ENCODE measurements around the gene RAB1B.

The RAB1B gene

GRCh38 chr11:66281776-66282467 lies 13.5 kb downstream of the RAB1B start:
- Histone ChIP-seq H3K27me3 (replicated peaks; ENCODE audit: control insufficient read depth, insufficient read depth, low read length, poor library complexity, severe bottlenecking) (no peaks in the 10 kb centered on the region), H3K27ac (ENCODE audit: insufficient read depth, low read length, poor library complexity, severe bottlenecking) (peak overlapping the region; percentile 38), H3K4me1 (ENCODE audit: control insufficient read depth, insufficient read depth, low read length, poor library complexity, severe bottlenecking) (peaks cover 28% of the 10 kb centered on the region), H3K9me3 (ENCODE audit: control insufficient read depth, low read length) (no peaks in the 10 kb centered on the region), H3K4me3 (ENCODE audit: insufficient read depth, low read depth, low read length, poor library complexity, severe bottlenecking) (no peak overlapping the region), H3K36me3 (ENCODE audit: control insufficient read depth, insufficient read depth, low read length) (no peaks in the 10 kb centered on the region)
- no peak for DNase-seq

DNA sequence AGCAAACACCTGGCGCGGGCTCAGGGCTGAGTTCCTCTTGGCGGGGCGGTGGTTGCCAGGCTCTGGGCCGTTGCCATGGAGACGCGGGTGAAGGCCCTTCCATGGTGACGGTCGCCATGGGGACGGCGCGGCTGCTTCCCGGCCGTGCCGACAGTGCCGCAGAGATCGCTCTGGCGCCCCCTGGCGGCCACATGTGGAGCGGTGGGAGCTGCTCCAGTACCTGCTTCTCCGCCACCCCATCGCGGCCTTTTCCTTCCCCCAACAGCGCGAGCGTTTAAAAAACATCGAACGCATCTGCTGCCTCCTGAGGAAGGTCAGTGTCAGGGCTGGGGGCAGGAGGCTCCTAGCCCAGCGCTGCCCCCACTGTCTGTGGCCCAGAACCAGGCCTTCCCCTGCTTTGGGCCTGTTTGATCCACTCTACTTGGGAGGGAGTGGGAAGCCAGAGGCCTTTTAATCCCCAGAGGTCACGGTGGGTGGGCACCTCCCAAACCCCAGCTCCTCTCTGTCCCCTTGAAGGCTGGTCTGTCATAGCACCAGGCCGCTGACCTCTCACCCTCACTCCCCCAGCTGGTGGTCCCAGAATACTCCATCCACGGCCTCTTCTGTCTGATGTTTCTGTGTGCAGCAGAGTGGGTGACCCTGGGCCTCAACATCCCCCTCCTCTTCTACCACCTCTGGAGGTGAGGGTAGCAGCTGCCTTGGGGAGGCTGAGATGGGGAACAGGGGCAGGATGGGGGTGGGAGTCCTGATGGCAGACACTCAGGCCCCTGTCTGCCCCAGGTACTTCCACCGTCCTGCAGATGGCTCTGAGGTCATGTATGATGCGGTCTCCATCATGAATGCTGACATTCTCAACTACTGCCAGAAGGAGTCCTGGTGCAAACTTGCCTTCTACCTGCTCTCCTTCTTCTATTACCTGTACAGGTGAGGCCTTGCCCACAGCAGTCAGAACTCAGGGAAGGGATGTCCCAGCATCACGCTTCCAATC lies 14.3 kb downstream of the RAB1B start:
- Histone ChIP-seq H3K27ac (ENCODE audit: insufficient read depth, low read length, poor library complexity, severe bottlenecking) (peak overlapping the region; percentile 50), H3K9me3 (ENCODE audit: control insufficient read depth, low read length) (no peaks in the 10 kb centered on the region), H3K36me3 (ENCODE audit: control insufficient read depth, insufficient read depth, low read length) (no peaks in the 10 kb centered on the region), H3K4me1 (ENCODE audit: control insufficient read depth, insufficient read depth, low read length, poor library complexity, severe bottlenecking) (peaks cover 22% of the 10 kb centered on the region), H3K4me3 (ENCODE audit: insufficient read depth, low read depth, low read length, poor library complexity, severe bottlenecking) (no peak overlapping the region), H3K27me3 (replicated peaks; ENCODE audit: control insufficient read depth, insufficient read depth, low read length, poor library complexity, severe bottlenecking) (no peaks in the 10 kb centered on the region)
- DNase-seq = peak; percentile 98 to 100 (median 100)

DNA sequence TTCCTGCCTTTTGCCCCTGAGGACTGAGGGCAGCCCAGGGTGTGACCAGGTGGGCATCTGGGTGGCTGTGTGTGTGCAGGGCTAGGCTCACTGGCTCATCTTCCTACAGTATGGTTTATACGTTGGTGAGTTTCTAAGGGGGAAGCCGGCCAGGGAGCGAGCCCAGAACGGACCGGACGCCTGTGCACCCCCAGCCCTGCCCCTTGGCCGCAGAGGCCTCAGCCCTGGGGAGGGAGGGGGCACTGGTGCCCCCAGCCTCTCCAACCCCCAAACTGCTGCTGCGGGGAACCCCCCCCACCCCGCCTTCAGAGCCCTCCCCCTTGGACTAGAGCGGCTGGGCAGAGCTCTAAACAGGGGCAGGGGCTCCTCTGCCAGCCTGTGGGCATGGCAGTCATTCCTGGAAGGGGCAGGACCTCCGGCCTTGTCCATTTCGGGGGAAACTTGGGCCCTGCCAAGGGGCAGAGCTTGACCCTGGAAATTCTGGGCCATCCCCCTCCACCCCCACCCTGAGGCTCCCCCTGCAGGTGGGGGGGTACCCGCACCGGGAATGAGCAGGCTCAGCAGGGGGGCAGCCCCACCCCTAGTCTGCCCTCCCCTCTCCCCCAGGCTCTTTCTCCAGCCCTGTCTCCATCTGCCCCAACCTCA lies 15.1 kb downstream of the RAB1B start:
- Histone ChIP-seq H3K27ac (ENCODE audit: insufficient read depth, low read length, poor library complexity, severe bottlenecking) (no peak overlapping the region), H3K27me3 (replicated peaks; ENCODE audit: control insufficient read depth, insufficient read depth, low read length, poor library complexity, severe bottlenecking) (no peaks in the 10 kb centered on the region), H3K4me3 (ENCODE audit: insufficient read depth, low read depth, low read length, poor library complexity, severe bottlenecking) (no peak overlapping the region), H3K9me3 (ENCODE audit: control insufficient read depth, low read length) (no peaks in the 10 kb centered on the region), H3K4me1 (ENCODE audit: control insufficient read depth, insufficient read depth, low read length, poor library complexity, severe bottlenecking) (peaks cover 26% of the 10 kb centered on the region), H3K36me3 (ENCODE audit: control insufficient read depth, insufficient read depth, low read length) (no peaks in the 10 kb centered on the region)
- no peak for DNase-seq

DNA sequence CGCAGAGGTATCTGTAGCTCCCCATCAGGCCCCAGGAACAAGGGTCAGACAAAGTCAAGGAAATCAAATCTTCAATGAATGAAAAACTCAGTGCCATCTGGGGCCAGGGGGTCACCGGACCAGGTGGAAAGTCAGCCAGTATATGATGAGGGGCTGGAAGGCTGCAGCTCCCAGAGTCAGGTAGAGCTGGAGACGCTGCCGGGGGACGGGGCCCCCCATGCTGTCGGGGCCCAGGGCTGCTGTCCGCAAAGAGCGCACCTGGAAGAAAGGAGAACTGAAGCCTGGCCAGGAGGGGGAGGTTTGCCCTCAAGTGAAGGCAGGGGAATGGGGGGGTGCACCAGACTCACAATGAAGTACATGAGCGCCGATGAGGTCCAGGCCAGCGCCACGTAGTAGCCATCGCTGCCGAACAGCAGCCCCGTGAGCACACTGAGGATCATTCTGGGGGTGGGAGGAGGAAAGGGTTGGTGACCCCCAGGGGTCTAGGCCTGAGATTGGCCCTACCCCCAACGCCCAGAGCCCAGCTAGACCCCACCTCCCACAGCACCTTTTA lies 16.2 kb downstream of the RAB1B start:
- no peaks in the 10 kb centered on the region for H3K36me3 ChIP-seq (ENCODE audit: control insufficient read depth, insufficient read depth, low read length)
- no peaks in the 10 kb centered on the region for H3K27me3 ChIP-seq (replicated peaks; ENCODE audit: control insufficient read depth, insufficient read depth, low read length, poor library complexity, severe bottlenecking)
- H3K4me1 ChIP-seq (ENCODE audit: control insufficient read depth, insufficient read depth, low read length, poor library complexity, severe bottlenecking) = peaks cover 24% of the 10 kb centered on the region
- no peak overlapping the region for H3K27ac ChIP-seq (ENCODE audit: insufficient read depth, low read length, poor library complexity, severe bottlenecking)
- H3K4me3 ChIP-seq (ENCODE audit: insufficient read depth, low read depth, low read length, poor library complexity, severe bottlenecking) = no peak overlapping the region
- DNase-seq = no peak
- H3K9me3 ChIP-seq (ENCODE audit: control insufficient read depth, low read length) = no peaks in the 10 kb centered on the region

DNA sequence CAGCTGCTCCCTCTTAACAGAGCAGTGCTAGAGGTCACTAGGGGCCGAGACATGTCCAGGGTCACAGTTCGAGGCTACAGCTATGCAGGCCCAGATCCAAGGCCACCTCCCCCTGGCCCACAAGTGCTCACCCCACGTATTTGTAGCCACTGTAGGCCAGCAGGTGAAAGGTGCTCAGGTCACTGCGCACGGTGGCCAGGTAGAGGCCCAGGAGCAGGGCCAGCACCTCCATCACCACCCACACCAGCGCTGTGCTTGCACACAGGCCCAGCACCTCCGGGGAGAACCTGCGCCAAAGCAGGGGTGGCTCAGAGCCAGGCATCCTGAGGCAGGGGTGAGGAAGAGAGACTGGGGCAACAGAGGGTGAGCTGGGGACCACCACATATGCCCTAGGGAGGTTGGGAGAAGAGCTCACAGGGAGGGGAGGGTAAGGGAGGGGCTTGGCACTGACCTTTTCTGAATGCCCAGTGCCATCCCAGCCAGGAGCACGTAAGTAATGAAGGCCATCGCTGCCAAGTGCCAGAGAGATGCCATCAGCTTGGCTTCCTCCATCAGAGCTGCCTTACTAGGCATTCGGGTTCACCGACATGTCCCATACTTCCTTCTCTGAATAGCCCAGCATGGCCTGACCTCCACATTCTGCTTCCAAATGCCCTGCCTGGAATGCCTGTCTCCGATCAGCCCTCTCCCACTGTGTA lies 17.0 kb downstream of the RAB1B start:
- Histone ChIP-seq H3K27me3 (replicated peaks; ENCODE audit: control insufficient read depth, insufficient read depth, low read length, poor library complexity, severe bottlenecking) (no peaks in the 10 kb centered on the region), H3K4me1 (ENCODE audit: control insufficient read depth, insufficient read depth, low read length, poor library complexity, severe bottlenecking) (peaks cover 29% of the 10 kb centered on the region), H3K36me3 (ENCODE audit: control insufficient read depth, insufficient read depth, low read length) (no peaks in the 10 kb centered on the region), H3K9me3 (ENCODE audit: control insufficient read depth, low read length) (no peaks in the 10 kb centered on the region), H3K4me3 (ENCODE audit: insufficient read depth, low read depth, low read length, poor library complexity, severe bottlenecking) (no peak overlapping the region), H3K27ac (ENCODE audit: insufficient read depth, low read length, poor library complexity, severe bottlenecking) (no peak overlapping the region)
- no peak for DNase-seq

- Histone ChIP-seq H3K4me1 (ENCODE audit: control insufficient read depth, insufficient read depth, low read length, poor library complexity, severe bottlenecking) (peaks cover 29% of the 10 kb centered on the region), H3K9me3 (ENCODE audit: control insufficient read depth, low read length) (no peaks in the 10 kb centered on the region), H3K4me3 (ENCODE audit: insufficient read depth, low read depth, low read length, poor library complexity, severe bottlenecking) (no peak overlapping the region), H3K27ac (ENCODE audit: insufficient read depth, low read length, poor library complexity, severe bottlenecking) (no peak overlapping the region), H3K27me3 (replicated peaks; ENCODE audit: control insufficient read depth, insufficient read depth, low read length, poor library complexity, severe bottlenecking) (peaks cover 3% of the 10 kb centered on the region), H3K36me3 (ENCODE audit: control insufficient read depth, insufficient read depth, low read length) (no peaks in the 10 kb centered on the region)
- no peak for DNase-seq
These were observed 18.3 kb downstream of the RAB1B start for GRCh38 chr11:66286699-66287098.

- H3K4me3 ChIP-seq (ENCODE audit: insufficient read depth, low read depth, low read length, poor library complexity, severe bottlenecking) = no peak overlapping the region
- H3K27ac ChIP-seq (ENCODE audit: insufficient read depth, low read length, poor library complexity, severe bottlenecking) = no peak overlapping the region
- H3K27me3 ChIP-seq (replicated peaks; ENCODE audit: control insufficient read depth, insufficient read depth, low read length, poor library complexity, severe bottlenecking) = peaks cover 7% of the 10 kb centered on the region
- H3K9me3 ChIP-seq (ENCODE audit: control insufficient read depth, low read length) = no peaks in the 10 kb centered on the region
- no peak for DNase-seq
- peaks cover 29% of the 10 kb centered on the region for H3K4me1 ChIP-seq (ENCODE audit: control insufficient read depth, insufficient read depth, low read length, poor library complexity, severe bottlenecking)
- no peaks in the 10 kb centered on the region for H3K36me3 ChIP-seq (ENCODE audit: control insufficient read depth, insufficient read depth, low read length)
These were observed 18.9 kb downstream of the RAB1B start for GRCh38 chr11:66287211-66287888.

DNA sequence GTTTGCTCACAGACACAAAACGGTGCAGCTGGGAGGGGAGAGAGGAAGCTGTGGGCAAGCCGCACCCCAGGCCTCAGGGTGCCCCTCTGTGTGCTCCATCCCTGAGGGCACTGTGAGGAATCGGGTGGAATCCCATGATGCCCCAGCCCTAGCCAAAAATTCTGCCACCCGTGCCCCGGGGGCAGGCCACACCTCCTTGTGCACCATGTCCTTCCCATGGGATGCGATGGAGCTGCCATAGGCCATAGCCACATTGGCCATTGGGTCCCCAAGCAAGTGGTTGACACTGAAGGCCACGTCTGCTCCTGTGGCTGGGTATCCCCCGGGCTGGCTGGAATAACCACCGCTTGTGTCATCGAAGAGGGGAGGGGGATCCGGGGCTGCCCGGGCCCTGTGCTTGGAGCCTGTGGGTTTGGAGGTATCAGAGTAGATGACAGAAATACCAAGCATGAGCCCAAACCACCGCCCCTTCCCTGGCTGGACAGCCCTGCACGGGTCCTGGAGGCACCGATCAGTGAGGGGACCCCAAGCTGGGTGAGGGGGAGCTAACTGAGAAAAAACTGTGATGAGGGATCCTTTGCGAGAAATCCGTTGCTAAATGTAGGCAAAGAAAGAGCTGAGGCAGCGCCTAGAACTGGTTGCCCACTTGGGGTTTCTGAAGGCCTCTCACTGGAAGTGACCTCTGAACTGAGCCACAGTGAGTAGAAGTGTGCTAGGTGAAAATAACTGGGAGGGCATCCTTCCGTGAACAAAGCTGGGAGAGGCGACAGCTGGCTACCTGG lies 19.6 kb downstream of the RAB1B start:
- DNase-seq = no peak
- Histone ChIP-seq H3K9me3 (ENCODE audit: control insufficient read depth, low read length) (no peaks in the 10 kb centered on the region), H3K36me3 (ENCODE audit: control insufficient read depth, insufficient read depth, low read length) (no peaks in the 10 kb centered on the region), H3K27me3 (replicated peaks; ENCODE audit: control insufficient read depth, insufficient read depth, low read length, poor library complexity, severe bottlenecking) (peaks cover 10% of the 10 kb centered on the region), H3K27ac (ENCODE audit: insufficient read depth, low read length, poor library complexity, severe bottlenecking) (peak overlapping the region; percentile 81), H3K4me1 (ENCODE audit: control insufficient read depth, insufficient read depth, low read length, poor library complexity, severe bottlenecking) (peaks cover 25% of the 10 kb centered on the region), H3K4me3 (ENCODE audit: insufficient read depth, low read depth, low read length, poor library complexity, severe bottlenecking) (peak overlapping the region; percentile 72)
